H9 (cell line): ENCODE results near the gene TRABD2B. TPM values are rescaled to one million over a fixed set of nuclear protein-coding genes. Genes with fewer than 3 reads are reported as not detected.

ENCODE experiments used
- DNase-seq: peaks from one replicate; pipeline ENCODE4 v3.0.0-alpha.2; 2017
- H2AFZ ChIP-seq: one replicate; pipeline ENCODE4 v1.6.1; 2013; ENCODE audit warnings: mild to moderate bottlenecking, low read length, control low read depth, moderate library complexity
- H2AK5ac ChIP-seq: 2 replicates; pipeline ENCODE4 v1.6.1; 2013; ENCODE audit warnings: low read length, control low read depth, mixed read lengths; ENCODE audit not compliant: insufficient read length
- H2BK120ac ChIP-seq: one replicate; pipeline ENCODE4 v1.6.1; 2013; ENCODE audit warnings: low read depth, mild to moderate bottlenecking, low read length, control low read depth, inconsistent platforms; ENCODE audit not compliant: poor library complexity, severe bottlenecking
- H2BK12ac ChIP-seq: 2 replicates; pipeline ENCODE4 v1.6.1; 2013; ENCODE audit warnings: low read length, control low read depth, mixed read lengths, low read depth; ENCODE audit not compliant: insufficient read length
- H2BK15ac ChIP-seq: 2 replicates; pipeline ENCODE4 v1.6.1; 2013; ENCODE audit warnings: low read depth, low read length, control low read depth
- H2BK20ac ChIP-seq: one replicate; pipeline ENCODE4 v1.6.1; 2013; ENCODE audit warnings: low read depth, mild to moderate bottlenecking, low read length, control low read depth, inconsistent platforms; ENCODE audit not compliant: poor library complexity, severe bottlenecking
- H2BK5ac ChIP-seq: 2 replicates; pipeline ENCODE4 v1.6.1; 2013; ENCODE audit warnings: low read length, control low read depth, mixed read lengths; ENCODE audit not compliant: insufficient read length
- H3K14ac ChIP-seq: 2 replicates; pipeline ENCODE4 v1.6.1; 2013; ENCODE audit warnings: low read length, control low read depth; ENCODE audit not compliant: insufficient read depth
- H3K18ac ChIP-seq: 2 replicates; pipeline ENCODE4 v1.6.1; 2013; ENCODE audit warnings: low read depth, mild to moderate bottlenecking, mixed read lengths, low read length, control low read depth; ENCODE audit not compliant: insufficient read length
- H3K23ac ChIP-seq: 2 replicates; pipeline ENCODE4 v1.6.1; 2013; ENCODE audit warnings: low read length, control low read depth, mixed read lengths, low read depth; ENCODE audit not compliant: insufficient read length
- H3K23me2 ChIP-seq: 2 replicates; pipeline ENCODE4 v1.6.1; 2013; ENCODE audit warnings: low read depth, mild to moderate bottlenecking, mixed read lengths, low read length, control low read depth; ENCODE audit not compliant: insufficient read length, poor library complexity, severe bottlenecking
- H3K27ac ChIP-seq: 2 replicates; pipeline ENCODE4 v1.5.1; 2013; ENCODE audit warnings: low read length, control low read depth, mixed read lengths, low read depth; ENCODE audit not compliant: insufficient read length
- H3K27me3 ChIP-seq: 2 replicates; pipeline ENCODE4 v1.6.1; 2013; ENCODE audit warnings: low read length, control low read depth, inconsistent platforms; ENCODE audit not compliant: insufficient read depth
- H3K4ac ChIP-seq: 2 replicates; pipeline ENCODE4 v1.6.1; 2013; ENCODE audit warnings: low read depth, mild to moderate bottlenecking, control low read depth, inconsistent platforms, low read length, moderate library complexity
- H3K4me1 ChIP-seq: 2 replicates; pipeline ENCODE4 v1.6.1; 2013; ENCODE audit warnings: low read length, control low read depth, inconsistent platforms; ENCODE audit not compliant: insufficient read depth
- H3K4me2 ChIP-seq: 2 replicates; pipeline ENCODE4 v1.6.1; 2013; ENCODE audit warnings: low read length, control low read depth, mixed read lengths; ENCODE audit not compliant: insufficient read length, insufficient read depth
- H3K56ac ChIP-seq: 2 replicates; pipeline ENCODE4 v1.6.1; 2013; ENCODE audit warnings: low read depth, mild to moderate bottlenecking, mixed read lengths, low read length, control low read depth; ENCODE audit not compliant: insufficient read length
- H3K79me1 ChIP-seq: 2 replicates; pipeline ENCODE4 v1.6.1; 2013; ENCODE audit warnings: low read depth, mild to moderate bottlenecking, moderate library complexity, low read length, control low read depth, inconsistent platforms; ENCODE audit not compliant: insufficient read depth, poor library complexity, severe bottlenecking
- H3K79me2 ChIP-seq: 2 replicates; pipeline ENCODE4 v1.6.1; 2013; ENCODE audit warnings: low read length, control low read depth, inconsistent platforms; ENCODE audit not compliant: insufficient read depth
- H3K9ac ChIP-seq: 2 replicates; pipeline ENCODE4 v1.6.1; 2013; ENCODE audit warnings: low read length, control low read depth, mixed read lengths; ENCODE audit not compliant: insufficient read length; ENCODE audit errors: extremely low read depth
- H3K9me3 ChIP-seq: one replicate; pipeline ENCODE4 v1.6.1; 2013; ENCODE audit warnings: low read depth, low read length, inconsistent platforms; ENCODE audit not compliant: control insufficient read depth
- H3T11ph ChIP-seq: one replicate; pipeline ENCODE4 v1.6.1; 2013; ENCODE audit warnings: mild to moderate bottlenecking, low read length, control low read depth, inconsistent platforms
- H4K20me1 ChIP-seq: one replicate; pipeline ENCODE4 v1.6.1; 2013; ENCODE audit not compliant: control insufficient read depth, insufficient read length, insufficient read depth
- H4K5ac ChIP-seq: 2 replicates; pipeline ENCODE4 v1.6.1; 2013; ENCODE audit warnings: low read depth, mild to moderate bottlenecking, mixed read lengths, low read length, control low read depth; ENCODE audit not compliant: insufficient read length
- H4K8ac ChIP-seq: replicated peaks from 2 replicates; pipeline ENCODE4 v1.6.1; 2013; ENCODE audit warnings: low read length, control low read depth, mixed read lengths, low read depth; ENCODE audit not compliant: insufficient read length
- H4K91ac ChIP-seq: 2 replicates; pipeline ENCODE4 v1.6.1; 2013; ENCODE audit warnings: low read depth, mild to moderate bottlenecking, moderate library complexity, mixed read lengths, low read length, control low read depth; ENCODE audit not compliant: insufficient read length
- H3K27ac Mint-ChIP-seq, 3 experiments: 2 replicates in 2 of 3; 3 replicates in 1 of 3; pipeline ENCODE4 v1.8.0; 2020 to 2021; ENCODE audit warnings: mixed read lengths in 3 of 3, mild to moderate bottlenecking in 1 of 3, moderate library complexity in 1 of 3
- H3K27me3 Mint-ChIP-seq: 2 replicates; pipeline ENCODE4 v1.8.0; 2021; ENCODE audit warnings: low read depth, mild to moderate bottlenecking, moderate library complexity, mixed read lengths
- H3K36me3 Mint-ChIP-seq, 3 experiments: 2 replicates in 2 of 3; 3 replicates in 1 of 3; pipeline ENCODE4 v1.8.0; 2020 to 2021; ENCODE audit warnings: low read depth in 3 of 3, mixed read lengths in 3 of 3; ENCODE audit not compliant: insufficient read depth in 1 of 3
- H3K4me1 Mint-ChIP-seq, 2 experiments: 2 replicates each; pipeline ENCODE4 v1.8.0; 2020; ENCODE audit warnings: mixed read lengths in 2 of 2
- H3K4me3 Mint-ChIP-seq, 2 experiments: 2 replicates in 1 of 2; 3 replicates in 1 of 2; pipeline ENCODE4 v1.8.0; 2020 to 2021; ENCODE audit warnings: mild to moderate bottlenecking in 2 of 2, mixed read lengths in 2 of 2, moderate library complexity in 1 of 2
- H3K9me3 Mint-ChIP-seq, 2 experiments: 2 replicates in 1 of 2; 3 replicates in 1 of 2; pipeline ENCODE4 v1.8.0; 2020; ENCODE audit warnings: mild to moderate bottlenecking in 2 of 2, mixed read lengths in 2 of 2, moderate library complexity in 1 of 2
- WGBS: extraction: QIAGEN DNeasy Blood & Tissue Kit; methylation state at CpG from one replicate; pipeline ENCODE4 v1.1.7; 2013; ENCODE audit warnings: missing lambda C conversion rate, low lambda C conversion rate, mixed read lengths; ENCODE audit not compliant: insufficient read length; ENCODE audit errors: extremely low coverage; 5-methylcytosine and 5-hydroxymethylcytosine counted together
- total RNA-seq: library from RNA; stranded (reverse); gene quantifications from 2 replicates; pipeline ENCODE4 v1.2.1, GENCODE V29; 2021
- TF ChIP-seq, protein P1 (sequence below): fragments of 200-600 bp; sonication (generic); conservative IDR thresholded peaks from 3 replicates; pipeline ENCODE4 v1.8.0; 2021; ENCODE audit warnings: antibody characterized with exemption, mild to moderate bottlenecking

TRABD2B gene
- total RNA-seq, 1 experiment from 2014 or later = 2.3 TPM

DNA sequence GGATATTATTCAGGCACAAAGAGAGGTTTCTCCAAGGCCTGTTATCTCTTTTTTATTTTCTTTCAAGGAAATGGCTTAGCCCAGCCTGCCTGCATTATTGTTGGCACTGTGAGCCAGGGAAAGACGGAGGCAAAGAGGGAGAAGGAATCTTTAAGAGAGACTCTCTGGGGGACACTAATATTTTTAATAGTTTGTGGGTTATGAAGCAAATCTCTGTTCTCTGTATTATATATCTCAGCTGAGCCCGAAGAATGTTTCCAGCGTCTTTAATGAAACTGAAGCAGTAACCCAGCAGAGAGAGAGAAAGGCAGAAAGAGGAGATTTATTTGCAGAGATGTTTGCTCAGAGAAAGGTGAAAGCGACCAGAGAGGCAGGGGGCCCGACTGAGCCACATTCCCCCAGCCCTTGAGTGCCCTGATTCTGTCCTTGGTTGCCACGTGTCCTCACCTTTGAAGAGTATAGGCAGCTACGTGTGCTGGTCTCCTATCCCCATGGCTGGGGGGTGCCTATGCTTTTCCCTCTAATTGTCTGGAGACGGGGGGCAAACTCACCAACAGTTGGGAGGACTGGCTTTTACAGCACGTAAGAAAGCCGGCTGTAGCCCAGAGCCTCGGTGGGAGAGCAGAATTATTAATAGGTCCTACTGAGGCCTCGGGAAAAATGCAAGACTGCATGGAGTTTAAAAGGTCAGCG is 166.4 kb downstream of the TRABD2B start:
- Histone ChIP-seq H3T11ph (no peak overlapping the region), H4K20me1 (no peaks in the 10 kb centered on the region), H3K9me3 (no peaks in the 10 kb centered on the region), H3K23ac (no peak overlapping the region), H4K91ac (no peak overlapping the region), H3K23me2 (no peaks in the 10 kb centered on the region), H3K14ac (no peak overlapping the region), H4K8ac (no peak overlapping the region), H2AK5ac (no peak overlapping the region), H2BK120ac (no peak overlapping the region), H4K5ac (no peak overlapping the region), H2BK20ac (no peak overlapping the region), H2AFZ (no peak overlapping the region), H3K4me2 (no peak overlapping the region), H3K79me1 (no peaks in the 10 kb centered on the region), H3K18ac (no peak overlapping the region), H3K56ac (no peak overlapping the region), H3K27ac (no peak overlapping the region), H2BK15ac (no peak overlapping the region), H3K4ac (no peak overlapping the region), H2BK12ac (no peak overlapping the region), H3K79me2 (no peaks in the 10 kb centered on the region), H3K4me1 (peaks cover 3% of the 10 kb centered on the region), H3K27me3 (no peaks in the 10 kb centered on the region), H3K9ac (no peak overlapping the region), H2BK5ac (no peak overlapping the region)
- WGBS = no CpG with 5 or more reads among the region's 13 CpGs
- peaks cover 5 to 6% of the 10 kb centered on the region in 2 experiments; a peak in 4 of 5 replicates for H3K9me3 Mint-ChIP-seq
- TF ChIP-seq, protein P1, sequence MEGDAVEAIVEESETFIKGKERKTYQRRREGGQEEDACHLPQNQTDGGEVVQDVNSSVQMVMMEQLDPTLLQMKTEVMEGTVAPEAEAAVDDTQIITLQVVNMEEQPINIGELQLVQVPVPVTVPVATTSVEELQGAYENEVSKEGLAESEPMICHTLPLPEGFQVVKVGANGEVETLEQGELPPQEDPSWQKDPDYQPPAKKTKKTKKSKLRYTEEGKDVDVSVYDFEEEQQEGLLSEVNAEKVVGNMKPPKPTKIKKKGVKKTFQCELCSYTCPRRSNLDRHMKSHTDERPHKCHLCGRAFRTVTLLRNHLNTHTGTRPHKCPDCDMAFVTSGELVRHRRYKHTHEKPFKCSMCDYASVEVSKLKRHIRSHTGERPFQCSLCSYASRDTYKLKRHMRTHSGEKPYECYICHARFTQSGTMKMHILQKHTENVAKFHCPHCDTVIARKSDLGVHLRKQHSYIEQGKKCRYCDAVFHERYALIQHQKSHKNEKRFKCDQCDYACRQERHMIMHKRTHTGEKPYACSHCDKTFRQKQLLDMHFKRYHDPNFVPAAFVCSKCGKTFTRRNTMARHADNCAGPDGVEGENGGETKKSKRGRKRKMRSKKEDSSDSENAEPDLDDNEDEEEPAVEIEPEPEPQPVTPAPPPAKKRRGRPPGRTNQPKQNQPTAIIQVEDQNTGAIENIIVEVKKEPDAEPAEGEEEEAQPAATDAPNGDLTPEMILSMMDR = no peak
- no peak for DNase-seq
- H3K4me3 Mint-ChIP-seq = no peak overlapping the region
- peaks cover 37 to 50% of the 10 kb centered on the region in 2 experiments for H3K4me1 Mint-ChIP-seq
- H3K27me3 Mint-ChIP-seq = peaks cover 8% of the 10 kb centered on the region
- peak overlapping the region in 1 of 3 experiments; percentile 50; a peak in 2 of 7 replicates for H3K27ac Mint-ChIP-seq
- H3K36me3 Mint-ChIP-seq = peaks cover 0 to 2% (median 0%) of the 10 kb centered on the region in 3 experiments; a peak in 2 of 7 replicates
